ENCODE results near the gene EZH2. TPM values are rescaled to one million over a fixed set of nuclear protein-coding genes. Genes with fewer than 3 reads are reported as not detected.

Gene EZH2
- total RNA-seq, 1 donor from 2014 or later = 13.8 TPM

DNA sequence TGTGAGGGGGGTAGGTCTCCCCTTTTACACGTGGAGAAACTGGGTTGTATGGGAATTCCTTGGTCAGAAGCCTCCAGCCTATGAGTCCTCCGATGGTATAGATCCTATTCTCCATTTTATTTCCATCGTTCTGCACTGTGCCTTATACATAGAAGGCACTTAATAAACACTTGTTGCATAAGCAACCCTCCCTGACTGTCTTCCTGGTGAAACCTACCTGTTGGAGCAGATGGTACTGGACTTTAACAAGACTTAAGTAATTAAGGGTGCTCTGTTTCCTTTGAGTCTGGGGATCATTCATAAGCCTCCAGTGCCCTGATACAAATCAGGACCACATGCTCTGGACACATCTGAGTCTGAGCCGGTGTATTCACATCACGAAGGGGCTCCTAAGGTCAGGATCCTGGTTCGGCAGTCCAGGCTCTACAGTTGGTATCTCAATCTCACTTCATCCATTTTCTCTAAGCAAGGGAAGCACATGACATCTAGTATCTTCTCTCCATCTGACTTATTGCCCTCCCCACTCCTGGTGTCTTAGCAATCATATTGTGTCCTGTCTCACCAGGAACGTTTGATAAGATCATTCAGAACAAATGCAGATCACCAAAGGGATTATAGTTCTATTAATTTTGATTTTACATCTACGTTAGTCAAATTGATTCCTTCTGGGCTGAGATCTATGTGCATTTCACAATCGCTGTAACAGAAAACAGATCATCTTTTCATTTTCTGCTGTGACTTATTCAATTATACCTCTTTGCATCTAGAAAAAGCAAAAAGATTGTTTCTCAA lies 22.8 kb upstream of the EZH2 start:
- Histone ChIP-seq H3K79me2 (ENCODE audit: insufficient read depth, low read length) (no peaks in the 10 kb centered on the region), H3K9ac (ENCODE audit: low read length) (no peak overlapping the region), H3K36me3 (ENCODE audit: insufficient read depth, low read length) (no peaks in the 10 kb centered on the region), H3K27ac (ENCODE audit: low read depth, low read length) (no peak overlapping the region), H3K4me3 (ENCODE audit: insufficient read depth, low read depth, low read length) (no peak overlapping the region), H3K9me3 (ENCODE audit: insufficient read depth, low read depth, low read length) (no peaks in the 10 kb centered on the region), H4K20me1 (ENCODE audit: insufficient read depth, low read length) (no peaks in the 10 kb centered on the region), H3K4me2 (ENCODE audit: low read length) (no peak overlapping the region), H3K4me1 (ENCODE audit: insufficient read depth, low read length) (no peaks in the 10 kb centered on the region), H2AFZ (ENCODE audit: low read depth, low read length) (no peak overlapping the region), H3K27me3 (ENCODE audit: insufficient read depth, low read length) (peaks cover 31% of the 10 kb centered on the region)
- DNase-seq (ENCODE audit: low read depth) (no peak), FAIRE-seq (no peak)
- H3K9me3 Mint-ChIP-seq (ENCODE audit: unreplicated experiment) = no peaks in the 10 kb centered on the region
- peaks cover 27% of the 10 kb centered on the region for H3K27me3 Mint-ChIP-seq (ENCODE audit: low read depth, unreplicated experiment)
- no peaks in the 10 kb centered on the region for H3K36me3 Mint-ChIP-seq (ENCODE audit: low read depth, unreplicated experiment)
- peaks cover 5% of the 10 kb centered on the region for H3K4me1 Mint-ChIP-seq (ENCODE audit: low read depth, unreplicated experiment)
- no peak overlapping the region for H3K27ac Mint-ChIP-seq (ENCODE audit: unreplicated experiment)
- H3K4me3 Mint-ChIP-seq (ENCODE audit: unreplicated experiment) = no peak overlapping the region
- TF ChIP-seq, protein P1, sequence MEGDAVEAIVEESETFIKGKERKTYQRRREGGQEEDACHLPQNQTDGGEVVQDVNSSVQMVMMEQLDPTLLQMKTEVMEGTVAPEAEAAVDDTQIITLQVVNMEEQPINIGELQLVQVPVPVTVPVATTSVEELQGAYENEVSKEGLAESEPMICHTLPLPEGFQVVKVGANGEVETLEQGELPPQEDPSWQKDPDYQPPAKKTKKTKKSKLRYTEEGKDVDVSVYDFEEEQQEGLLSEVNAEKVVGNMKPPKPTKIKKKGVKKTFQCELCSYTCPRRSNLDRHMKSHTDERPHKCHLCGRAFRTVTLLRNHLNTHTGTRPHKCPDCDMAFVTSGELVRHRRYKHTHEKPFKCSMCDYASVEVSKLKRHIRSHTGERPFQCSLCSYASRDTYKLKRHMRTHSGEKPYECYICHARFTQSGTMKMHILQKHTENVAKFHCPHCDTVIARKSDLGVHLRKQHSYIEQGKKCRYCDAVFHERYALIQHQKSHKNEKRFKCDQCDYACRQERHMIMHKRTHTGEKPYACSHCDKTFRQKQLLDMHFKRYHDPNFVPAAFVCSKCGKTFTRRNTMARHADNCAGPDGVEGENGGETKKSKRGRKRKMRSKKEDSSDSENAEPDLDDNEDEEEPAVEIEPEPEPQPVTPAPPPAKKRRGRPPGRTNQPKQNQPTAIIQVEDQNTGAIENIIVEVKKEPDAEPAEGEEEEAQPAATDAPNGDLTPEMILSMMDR (IDR thresholded peaks at IDR 0.05; ENCODE audit: insufficient read depth, low read depth, low read length) = no peak
- no peak for TF ChIP-seq EZH2 (IDR thresholded peaks at IDR 0.05; ENCODE audit: insufficient read depth, low read length)

DNA sequence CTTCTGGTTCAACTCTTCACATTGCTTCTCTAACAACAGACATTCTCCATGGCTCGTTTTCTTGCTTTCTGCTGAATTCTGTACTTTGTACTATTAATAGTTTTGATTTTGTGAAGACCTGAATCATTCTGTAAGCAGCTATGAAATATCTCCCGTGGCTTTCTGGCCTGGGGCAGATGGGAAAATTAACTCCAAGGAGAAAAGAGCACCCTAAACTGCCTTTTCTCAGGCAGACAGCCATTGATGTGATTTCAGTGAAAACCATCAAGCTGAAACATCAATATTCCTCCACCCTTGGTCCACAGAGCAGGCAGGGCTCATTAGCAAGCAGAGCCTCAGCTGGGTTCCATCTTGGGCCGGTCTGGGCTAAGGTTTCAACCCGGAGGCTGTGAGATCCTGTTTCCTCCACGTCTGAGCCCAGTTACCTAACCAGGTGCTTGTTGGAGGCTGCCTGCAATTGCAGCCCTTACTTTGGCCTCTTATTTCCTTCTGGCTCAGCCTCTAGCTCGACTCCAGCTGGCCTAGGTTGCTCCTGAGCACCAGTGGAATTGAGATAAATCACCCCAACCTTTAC lies 21.1 kb upstream of the EZH2 start:
- Mint-ChIP-seq H3K27ac (ENCODE audit: unreplicated experiment) (no peak overlapping the region), H3K9me3 (ENCODE audit: unreplicated experiment) (no peaks in the 10 kb centered on the region), H3K36me3 (ENCODE audit: low read depth, unreplicated experiment) (no peaks in the 10 kb centered on the region), H3K4me1 (ENCODE audit: low read depth, unreplicated experiment) (peaks cover 5% of the 10 kb centered on the region), H3K27me3 (ENCODE audit: low read depth, unreplicated experiment) (peaks cover 23% of the 10 kb centered on the region), H3K4me3 (ENCODE audit: unreplicated experiment) (no peak overlapping the region)
- no peaks in the 10 kb centered on the region for H3K79me2 ChIP-seq (ENCODE audit: insufficient read depth, low read length)
- no peaks in the 10 kb centered on the region for H3K4me1 ChIP-seq (ENCODE audit: insufficient read depth, low read length)
- no peaks in the 10 kb centered on the region for H3K9me3 ChIP-seq (ENCODE audit: insufficient read depth, low read depth, low read length)
- FAIRE-seq = no peak
- TF ChIP-seq, protein P1 (IDR thresholded peaks at IDR 0.05; ENCODE audit: insufficient read depth, low read depth, low read length) = no peak
- TF ChIP-seq EZH2 (IDR thresholded peaks at IDR 0.05; ENCODE audit: insufficient read depth, low read length) = no peak
- DNase-seq (ENCODE audit: low read depth) = no peak
- peak overlapping the region; percentile 40 for H2AFZ ChIP-seq (ENCODE audit: low read depth, low read length)
- no peak overlapping the region for H3K27ac ChIP-seq (ENCODE audit: low read depth, low read length)
- H3K27me3 ChIP-seq (ENCODE audit: insufficient read depth, low read length) = peaks cover 24% of the 10 kb centered on the region
- no peak overlapping the region for H3K9ac ChIP-seq (ENCODE audit: low read length)
- no peak overlapping the region for H3K4me3 ChIP-seq (ENCODE audit: insufficient read depth, low read depth, low read length)
- H4K20me1 ChIP-seq (ENCODE audit: insufficient read depth, low read length) = no peaks in the 10 kb centered on the region
- H3K36me3 ChIP-seq (ENCODE audit: insufficient read depth, low read length) = no peaks in the 10 kb centered on the region
- H3K4me2 ChIP-seq (ENCODE audit: low read length) = no peak overlapping the region

DNA sequence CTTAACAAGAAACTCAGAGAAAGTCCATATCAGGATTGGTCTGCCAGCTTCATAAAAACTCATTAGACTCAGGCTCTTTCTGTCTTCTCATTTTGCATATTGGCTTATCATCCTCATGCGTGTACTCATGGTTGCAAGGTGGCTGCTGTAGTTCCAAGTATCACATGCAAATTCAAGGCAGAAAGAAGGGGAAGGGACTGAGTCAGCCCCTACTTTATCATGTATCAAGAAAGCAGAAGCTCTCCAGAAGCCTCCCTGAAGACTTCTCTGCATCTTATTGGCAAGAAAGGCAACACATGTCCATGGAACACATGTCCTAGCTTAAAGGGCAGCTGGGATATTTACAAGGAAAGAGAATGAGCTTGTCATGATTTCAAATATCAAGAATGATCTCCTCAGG lies 19.4 kb upstream of the EZH2 start:
- H3K27ac ChIP-seq (ENCODE audit: low read depth, low read length) = no peak overlapping the region
- H3K36me3 Mint-ChIP-seq (ENCODE audit: low read depth, unreplicated experiment) = no peaks in the 10 kb centered on the region
- H3K9me3 ChIP-seq (ENCODE audit: insufficient read depth, low read depth, low read length) = no peaks in the 10 kb centered on the region
- no peaks in the 10 kb centered on the region for H3K9me3 Mint-ChIP-seq (ENCODE audit: unreplicated experiment)
- no peaks in the 10 kb centered on the region for H3K4me1 ChIP-seq (ENCODE audit: insufficient read depth, low read length)
- H3K4me3 Mint-ChIP-seq (ENCODE audit: unreplicated experiment) = no peak overlapping the region
- FAIRE-seq (no peak), DNase-seq (ENCODE audit: low read depth) (no peak)
- no peaks in the 10 kb centered on the region for H4K20me1 ChIP-seq (ENCODE audit: insufficient read depth, low read length)
- TF ChIP-seq EZH2 (IDR thresholded peaks at IDR 0.05; ENCODE audit: insufficient read depth, low read length) = no peak
- TF ChIP-seq, protein P1 (IDR thresholded peaks at IDR 0.05; ENCODE audit: insufficient read depth, low read depth, low read length) = no peak
- no peak overlapping the region for H2AFZ ChIP-seq (ENCODE audit: low read depth, low read length)
- peaks cover 5% of the 10 kb centered on the region for H3K4me1 Mint-ChIP-seq (ENCODE audit: low read depth, unreplicated experiment)
- no peak overlapping the region for H3K4me2 ChIP-seq (ENCODE audit: low read length)
- H3K9ac ChIP-seq (ENCODE audit: low read length) = no peak overlapping the region
- no peaks in the 10 kb centered on the region for H3K79me2 ChIP-seq (ENCODE audit: insufficient read depth, low read length)
- H3K27me3 Mint-ChIP-seq (ENCODE audit: low read depth, unreplicated experiment) = peaks cover 13% of the 10 kb centered on the region
- H3K27ac Mint-ChIP-seq (ENCODE audit: unreplicated experiment) = no peak overlapping the region
- peaks cover 13% of the 10 kb centered on the region for H3K27me3 ChIP-seq (ENCODE audit: insufficient read depth, low read length)
- no peak overlapping the region for H3K4me3 ChIP-seq (ENCODE audit: insufficient read depth, low read depth, low read length)
- no peaks in the 10 kb centered on the region for H3K36me3 ChIP-seq (ENCODE audit: insufficient read depth, low read length)

Measured in astrocyte (in vitro differentiated cells and primary cell).